ENCODE measurements around the gene MOXD1. TPM values are rescaled to one million over a fixed set of nuclear protein-coding genes. Genes with fewer than 3 reads are reported as not detected.

Gene MOXD1
- total and polyA plus RNA-seq, 4 donors, result 4.5 to 37.5 (median 17.7) TPM

- Histone ChIP-seq H3K4me3 (no peak overlapping the region), H3K9ac (ENCODE audit: insufficient read depth in 1 of 2, low read length in 2 of 2) (no peak overlapping the region), H3K27me3 (ENCODE audit: control insufficient read depth in 3 of 3, insufficient read depth in 3 of 3, low read length in 2 of 3) (no peaks in the 10 kb centered on the region), H3K36me3 (ENCODE audit: control insufficient read depth in 4 of 4, insufficient read depth in 4 of 4, low read length in 4 of 4) (peaks cover 0 to 4% (median 0%) of the 10 kb centered on the region in 4 donors), H3K4me1 (ENCODE audit: control insufficient read depth in 5 of 5, insufficient read depth in 5 of 5, low read length in 5 of 5) (no peaks in the 10 kb centered on the region), H3K9me3 (ENCODE audit: control insufficient read depth in 4 of 4, insufficient read depth in 3 of 4, low read length in 3 of 4) (peaks cover 0 to 6% (median under 1%) of the 10 kb centered on the region in 4 donors), H3K27ac (ENCODE audit: low read depth in 1 of 2, low read length in 1 of 2) (no peak overlapping the region)
- no peak for ATAC-seq (ENCODE audit: insufficient read depth, low FRiP score)
- DNase-seq, result no peak
- no peak for TF ChIP-seq CTCF (IDR thresholded peaks at IDR 0.05; ENCODE audit: control extremely low read depth, extremely low read depth)
- WGBS, 2 donors, result 92 to 95% methylated on average over 5 of the region's 5 CpGs
Observed at GRCh38 chr6:132412656-132413498, 11.6 kb upstream of the MOXD1 start.

GRCh38 chr6:132411296-132411695 lies 10.0 kb upstream of the MOXD1 start:
- Histone ChIP-seq H3K4me3 (no peak overlapping the region), H3K27me3 (ENCODE audit: control insufficient read depth in 3 of 3, insufficient read depth in 3 of 3, low read length in 2 of 3) (no peaks in the 10 kb centered on the region), H3K9ac (ENCODE audit: insufficient read depth in 1 of 2, low read length in 2 of 2) (no peak overlapping the region), H3K4me1 (ENCODE audit: control insufficient read depth in 5 of 5, insufficient read depth in 5 of 5, low read length in 5 of 5) (no peaks in the 10 kb centered on the region), H3K36me3 (ENCODE audit: control insufficient read depth in 4 of 4, insufficient read depth in 4 of 4, low read length in 4 of 4) (no peaks in the 10 kb centered on the region), H3K9me3 (ENCODE audit: control insufficient read depth in 4 of 4, insufficient read depth in 3 of 4, low read length in 3 of 4) (peaks cover 0 to 2% (median 0%) of the 10 kb centered on the region in 4 donors), H3K27ac (ENCODE audit: low read depth in 1 of 2, low read length in 1 of 2) (no peak overlapping the region)
- TF ChIP-seq CTCF (IDR thresholded peaks at IDR 0.05; ENCODE audit: control extremely low read depth, extremely low read depth), result no peak
- ATAC-seq (ENCODE audit: insufficient read depth, low FRiP score) (no peak), DNase-seq (no peak)
- WGBS, 2 donors, result 91 to 93% methylated on average over 4 of the region's 4 CpGs

GRCh38 chr6:132410830-132411229 lies 9.6 kb upstream of the MOXD1 start:
- Histone ChIP-seq H3K4me3 (no peak overlapping the region), H3K36me3 (ENCODE audit: control insufficient read depth in 4 of 4, insufficient read depth in 4 of 4, low read length in 4 of 4) (no peaks in the 10 kb centered on the region), H3K27me3 (ENCODE audit: control insufficient read depth in 3 of 3, insufficient read depth in 3 of 3, low read length in 2 of 3) (no peaks in the 10 kb centered on the region), H3K9me3 (ENCODE audit: control insufficient read depth in 4 of 4, insufficient read depth in 3 of 4, low read length in 3 of 4) (no peaks in the 10 kb centered on the region), H3K9ac (ENCODE audit: insufficient read depth in 1 of 2, low read length in 2 of 2) (no peak overlapping the region), H3K4me1 (ENCODE audit: control insufficient read depth in 5 of 5, insufficient read depth in 5 of 5, low read length in 5 of 5) (no peaks in the 10 kb centered on the region), H3K27ac (ENCODE audit: low read depth in 1 of 2, low read length in 1 of 2) (no peak overlapping the region)
- ATAC-seq (ENCODE audit: insufficient read depth, low FRiP score) (no peak), DNase-seq (no peak)
- no peak for TF ChIP-seq CTCF (IDR thresholded peaks at IDR 0.05; ENCODE audit: control extremely low read depth, extremely low read depth)
- WGBS, 2 donors, result 52 to 58% methylated on average over 3 of the region's 3 CpGs

Data from lung (tissue), 12 donors.